Nephron progenitor cell (in vitro differentiated cells): Measurements from ENCODE around the gene CDYL2.

Source experiments
- DNase-seq: peaks from one replicate; pipeline ENCODE4 v3.0.0; 2021
- H3K27ac Mint-ChIP-seq: 2 replicates; pipeline ENCODE4 v1.8.0; 2021; ENCODE audit warnings: mild to moderate bottlenecking, moderate library complexity, mixed read lengths
- H3K27me3 Mint-ChIP-seq: 2 replicates; pipeline ENCODE4 v1.8.0; 2021; ENCODE audit warnings: mild to moderate bottlenecking, low read depth, mixed read lengths; ENCODE audit not compliant: poor library complexity
- H3K36me3 Mint-ChIP-seq: 2 replicates; pipeline ENCODE4 v1.8.0; 2021; ENCODE audit warnings: low read depth, mixed read lengths
- H3K4me1 Mint-ChIP-seq: 2 replicates; pipeline ENCODE4 v1.8.0; 2021; ENCODE audit warnings: mixed read lengths
- H3K4me3 Mint-ChIP-seq: 2 replicates; pipeline ENCODE4 v1.8.0; 2021; ENCODE audit warnings: mild to moderate bottlenecking, moderate library complexity, mixed read lengths
- H3K9me3 Mint-ChIP-seq: 2 replicates; pipeline ENCODE4 v1.8.0; 2021; ENCODE audit warnings: mild to moderate bottlenecking, moderate library complexity, mixed read lengths
- TF ChIP-seq, protein P1 (sequence below): fragments of 200-600 bp; sonication (generic); IDR thresholded peaks from 2 replicates; pipeline ENCODE4 v1.5.0; 2021; ENCODE audit warnings: antibody characterized with exemption

The CDYL2 gene

DNA sequence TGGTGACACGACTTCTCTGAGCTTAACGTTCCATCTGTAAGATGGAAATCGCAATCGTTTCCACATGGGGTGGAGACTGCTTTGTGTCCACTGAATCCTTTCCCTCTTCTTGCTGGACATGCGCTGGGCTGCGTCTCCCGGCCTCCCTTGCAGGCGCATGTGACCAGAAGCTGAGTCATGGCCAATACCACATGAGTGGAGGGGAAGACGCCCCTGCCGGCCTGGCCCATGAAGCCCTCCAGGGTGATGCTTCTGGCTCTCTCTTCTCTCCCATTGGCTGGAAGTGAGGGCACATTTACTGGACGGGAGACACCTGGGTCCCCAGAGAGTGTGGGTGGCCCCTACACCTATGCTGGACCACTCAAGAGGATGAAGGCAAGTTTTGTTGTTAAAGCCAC lies 192.5 kb downstream of the CDYL2 start:
- TF ChIP-seq, protein P1, sequence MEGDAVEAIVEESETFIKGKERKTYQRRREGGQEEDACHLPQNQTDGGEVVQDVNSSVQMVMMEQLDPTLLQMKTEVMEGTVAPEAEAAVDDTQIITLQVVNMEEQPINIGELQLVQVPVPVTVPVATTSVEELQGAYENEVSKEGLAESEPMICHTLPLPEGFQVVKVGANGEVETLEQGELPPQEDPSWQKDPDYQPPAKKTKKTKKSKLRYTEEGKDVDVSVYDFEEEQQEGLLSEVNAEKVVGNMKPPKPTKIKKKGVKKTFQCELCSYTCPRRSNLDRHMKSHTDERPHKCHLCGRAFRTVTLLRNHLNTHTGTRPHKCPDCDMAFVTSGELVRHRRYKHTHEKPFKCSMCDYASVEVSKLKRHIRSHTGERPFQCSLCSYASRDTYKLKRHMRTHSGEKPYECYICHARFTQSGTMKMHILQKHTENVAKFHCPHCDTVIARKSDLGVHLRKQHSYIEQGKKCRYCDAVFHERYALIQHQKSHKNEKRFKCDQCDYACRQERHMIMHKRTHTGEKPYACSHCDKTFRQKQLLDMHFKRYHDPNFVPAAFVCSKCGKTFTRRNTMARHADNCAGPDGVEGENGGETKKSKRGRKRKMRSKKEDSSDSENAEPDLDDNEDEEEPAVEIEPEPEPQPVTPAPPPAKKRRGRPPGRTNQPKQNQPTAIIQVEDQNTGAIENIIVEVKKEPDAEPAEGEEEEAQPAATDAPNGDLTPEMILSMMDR, result no peak

GRCh38 chr16:80611171-80611929 lies 193.0 kb downstream of the CDYL2 start:
- DNase-seq, result no peak
- H3K27ac Mint-ChIP-seq, result no peak overlapping the region
- H3K27me3 Mint-ChIP-seq, result peaks cover 15% of the 10 kb centered on the region
- peaks cover 14% of the 10 kb centered on the region for H3K9me3 Mint-ChIP-seq
- no peaks in the 10 kb centered on the region for H3K36me3 Mint-ChIP-seq
- TF ChIP-seq, protein P1, result no peak
- peaks cover 8% of the 10 kb centered on the region for H3K4me1 Mint-ChIP-seq
- no peak overlapping the region for H3K4me3 Mint-ChIP-seq

More for the DNA sequence above, 192.5 kb downstream of the CDYL2 start:
- H3K27me3 Mint-ChIP-seq, result peaks cover 18% of the 10 kb centered on the region
- no peak for DNase-seq
- H3K4me1 Mint-ChIP-seq, result peaks cover 8% of the 10 kb centered on the region
- H3K36me3 Mint-ChIP-seq, result no peaks in the 10 kb centered on the region
- no peak overlapping the region for H3K27ac Mint-ChIP-seq
- peaks cover 8% of the 10 kb centered on the region for H3K9me3 Mint-ChIP-seq
- H3K4me3 Mint-ChIP-seq, result no peak overlapping the region

DNA sequence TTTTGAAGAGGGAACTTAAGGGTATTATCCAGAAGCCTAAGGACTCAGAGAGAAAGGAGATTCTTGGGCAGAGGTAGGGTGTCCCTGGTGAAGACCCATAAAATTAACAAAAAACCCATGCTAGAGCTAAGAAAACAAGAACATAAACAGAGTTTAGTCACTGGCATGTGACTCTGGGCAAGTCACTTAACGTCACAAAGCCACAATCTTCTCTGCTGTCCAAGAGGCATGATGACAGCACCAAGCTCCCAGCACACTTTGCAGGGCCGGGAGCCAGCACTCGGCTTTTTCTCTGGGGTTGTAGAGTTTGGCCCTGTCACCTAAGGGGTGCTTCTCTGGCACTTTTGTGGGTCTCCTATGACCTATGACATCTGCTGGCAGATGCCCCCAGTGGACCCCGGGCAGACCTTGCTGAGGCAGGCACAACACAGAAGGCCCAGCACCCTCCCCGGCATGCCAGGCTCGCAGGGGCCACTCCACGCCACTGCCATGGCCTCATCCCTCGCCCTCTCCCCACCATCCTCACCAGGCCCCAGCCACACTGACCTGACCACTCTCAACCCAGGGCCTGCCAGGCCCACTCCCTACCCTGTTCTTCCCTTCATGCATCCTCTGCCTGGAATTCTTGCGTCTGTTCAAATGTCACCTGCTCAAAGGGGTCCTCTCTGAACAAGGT lies 193.8 kb downstream of the CDYL2 start:
- peaks cover 15% of the 10 kb centered on the region for H3K27me3 Mint-ChIP-seq
- peaks cover 2% of the 10 kb centered on the region for H3K4me1 Mint-ChIP-seq
- no peak for DNase-seq
- H3K9me3 Mint-ChIP-seq, result peaks cover 17% of the 10 kb centered on the region
- H3K4me3 Mint-ChIP-seq, result no peak overlapping the region
- no peak overlapping the region for H3K27ac Mint-ChIP-seq
- H3K36me3 Mint-ChIP-seq, result no peaks in the 10 kb centered on the region
- TF ChIP-seq, protein P1, result no peak

- Mint-ChIP-seq H3K4me3 (no peak overlapping the region), H3K27ac (no peak overlapping the region), H3K36me3 (no peaks in the 10 kb centered on the region), H3K4me1 (no peaks in the 10 kb centered on the region), H3K9me3 (peaks cover 9% of the 10 kb centered on the region), H3K27me3 (peaks cover 15% of the 10 kb centered on the region)
- DNase-seq, result no peak
- TF ChIP-seq, protein P1, result no peak
Measured at GRCh38 chr16:80608946-80609345, 195.5 kb downstream of the CDYL2 start.

DNA sequence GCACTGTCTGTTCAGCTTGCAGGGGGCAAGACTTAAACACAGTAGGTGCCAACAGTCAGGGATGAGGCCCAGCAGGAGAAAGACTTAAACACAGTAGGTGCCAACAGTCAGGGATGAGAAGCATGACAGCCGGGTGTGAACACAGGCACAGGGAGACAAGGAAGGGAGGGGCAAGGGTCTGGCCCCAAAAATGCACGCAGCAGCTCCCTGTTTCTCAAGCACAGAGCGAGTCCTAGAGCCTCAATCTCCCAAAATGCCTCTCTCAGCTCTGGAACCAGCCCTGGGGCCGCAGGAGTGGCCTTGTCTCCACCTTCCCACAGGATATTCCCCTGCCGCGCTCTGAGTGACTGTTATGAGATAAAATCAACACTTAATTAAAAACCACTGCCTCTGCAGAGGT lies 197.2 kb downstream of the CDYL2 start:
- Mint-ChIP-seq H3K9me3 (peaks cover 9% of the 10 kb centered on the region), H3K4me3 (no peak overlapping the region), H3K36me3 (no peaks in the 10 kb centered on the region), H3K27ac (no peak overlapping the region), H3K4me1 (no peaks in the 10 kb centered on the region), H3K27me3 (peaks cover 25% of the 10 kb centered on the region)
- DNase-seq, result no peak
- TF ChIP-seq, protein P1, result no peak
